Smooth muscle cell (in vitro differentiated cells): ENCODE data around the gene LRRC1. TPM values are rescaled to one million over a fixed set of nuclear protein-coding genes. Genes with fewer than 3 reads are reported as not detected.

Experiments used
- DNase-seq: peaks from one replicate; lab custom pipeline; 2025; ENCODE audit not compliant: unreplicated experiment; lab: John Stamatoyannopoulos, UW
- H2AFZ ChIP-seq: fragments of 200-600 bp; sonication (generic); 2 replicates; pipeline ENCODE4 v1.6.0; 2016; ENCODE audit warnings: antibody characterized with exemption, low read depth, mild to moderate bottlenecking
- H3F3A ChIP-seq: fragments of 200-600 bp; sonication (generic); 2 replicates; pipeline ENCODE4 v1.6.0; 2017; ENCODE audit warnings: antibody characterized with exemption, low read depth
- H3K27ac ChIP-seq: fragments of 200-600 bp; sonication (generic); 2 replicates; pipeline ENCODE4 v1.5.1; 2016; ENCODE audit warnings: low read depth, mild to moderate bottlenecking
- H3K27me3 ChIP-seq: fragments of 200-600 bp; sonication (generic); 2 replicates; pipeline ENCODE4 v1.6.1; 2016; ENCODE audit warnings: low read depth, mild to moderate bottlenecking
- H3K36me3 ChIP-seq: fragments of 200-600 bp; sonication (generic); 2 replicates; pipeline ENCODE4 v1.5.1; 2016; ENCODE audit warnings: low read depth
- H3K4me1 ChIP-seq: fragments of 200-600 bp; sonication (generic); 2 replicates; pipeline ENCODE4 v1.5.1; 2016; ENCODE audit warnings: low read depth
- H3K4me2 ChIP-seq: fragments of 200-600 bp; sonication (generic); 2 replicates; pipeline ENCODE4 v1.6.0; 2016; ENCODE audit warnings: mild to moderate bottlenecking
- H3K4me3 ChIP-seq: fragments of 200-600 bp; sonication (generic); 2 replicates; pipeline ENCODE4 v1.5.1; 2016; ENCODE audit warnings: mild to moderate bottlenecking
- H3K79me2 ChIP-seq: fragments of 200-600 bp; sonication (generic); 2 replicates; pipeline ENCODE4 v1.6.0; 2016; ENCODE audit warnings: low read depth, mild to moderate bottlenecking
- H3K9ac ChIP-seq: fragments of 200-600 bp; sonication (generic); 2 replicates; pipeline ENCODE4 v1.6.0; 2016; ENCODE audit warnings: low read depth
- H3K9me3 ChIP-seq: fragments of 200-600 bp; sonication (generic); replicated peaks from 2 replicates; pipeline ENCODE4 v1.5.1; 2016; ENCODE audit warnings: low read depth
- H4K20me1 ChIP-seq: fragments of 200-600 bp; sonication (generic); 2 replicates; pipeline ENCODE4 v1.6.0; 2016; ENCODE audit warnings: low read depth
- WGBS: methylation state at CpG from one replicate; pipeline ENCODE4 v1.1.7; 2016; ENCODE audit warnings: low lambda C conversion rate; 5-methylcytosine and 5-hydroxymethylcytosine counted together
- polyA plus RNA-seq: library from polyadenylated mRNA; unstranded; fragments of >200 nt; fragmentation: Nextera tagmentation; extraction: Ambion mirVana; gene quantifications from 2 replicates; pipeline ENCODE4 v1.2.1, GENCODE V29; 2016
- total RNA-seq: library from RNA; depleted of rRNA; stranded (reverse); fragments of >200 nt; gene quantifications from 2 replicates; pipeline ENCODE4 v1.2.3, GENCODE V29; 2014
- TF ChIP-seq, protein P1 (sequence below): fragments of 200-600 bp; sonication (generic); IDR thresholded peaks from 2 replicates; pipeline ENCODE4 v1.5.1; 2017; ENCODE audit warnings: borderline replicate concordance, mild to moderate bottlenecking, antibody characterized with exemption; ENCODE audit not compliant: insufficient read depth, poor library complexity, severe bottlenecking

Gene LRRC1
- total and polyA plus RNA-seq, 2 experiments from 2014 or later: 11.8 to 19.9 TPM

DNA sequence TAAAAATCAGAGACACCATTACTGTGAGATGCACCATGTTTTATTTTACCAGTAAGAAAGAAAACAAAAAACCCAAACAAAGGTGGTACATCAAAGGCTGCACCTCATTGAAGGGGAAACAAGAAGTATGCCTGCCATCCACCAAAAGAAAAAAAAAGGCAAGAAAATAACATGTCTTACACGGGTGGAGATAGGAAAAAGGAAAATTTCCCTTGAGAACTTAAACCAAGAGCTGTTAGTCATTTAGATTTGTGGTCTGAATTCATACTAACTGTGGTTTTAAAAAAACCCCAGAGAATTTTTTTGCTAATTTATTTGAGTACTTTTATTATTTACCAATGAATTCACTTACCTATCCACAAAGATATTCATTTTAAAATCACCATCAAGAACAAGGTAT is 144.0 kb downstream of the LRRC1 start:
- no peak overlapping the region for H2AFZ ChIP-seq
- H3K27ac ChIP-seq: no peak overlapping the region
- H3K9me3 ChIP-seq: no peaks in the 10 kb centered on the region
- no peaks in the 10 kb centered on the region for H3K79me2 ChIP-seq
- WGBS: 12% methylated on average over 1 of the region's 1 CpG
- H4K20me1 ChIP-seq: no peaks in the 10 kb centered on the region
- peak overlapping the region; percentile 48 for H3K4me2 ChIP-seq
- no peak overlapping the region for H3K4me3 ChIP-seq
- DNase-seq: no peak
- H3K27me3 ChIP-seq: no peaks in the 10 kb centered on the region
- H3K4me1 ChIP-seq: no peaks in the 10 kb centered on the region
- no peaks in the 10 kb centered on the region for H3F3A ChIP-seq
- TF ChIP-seq, protein P1, sequence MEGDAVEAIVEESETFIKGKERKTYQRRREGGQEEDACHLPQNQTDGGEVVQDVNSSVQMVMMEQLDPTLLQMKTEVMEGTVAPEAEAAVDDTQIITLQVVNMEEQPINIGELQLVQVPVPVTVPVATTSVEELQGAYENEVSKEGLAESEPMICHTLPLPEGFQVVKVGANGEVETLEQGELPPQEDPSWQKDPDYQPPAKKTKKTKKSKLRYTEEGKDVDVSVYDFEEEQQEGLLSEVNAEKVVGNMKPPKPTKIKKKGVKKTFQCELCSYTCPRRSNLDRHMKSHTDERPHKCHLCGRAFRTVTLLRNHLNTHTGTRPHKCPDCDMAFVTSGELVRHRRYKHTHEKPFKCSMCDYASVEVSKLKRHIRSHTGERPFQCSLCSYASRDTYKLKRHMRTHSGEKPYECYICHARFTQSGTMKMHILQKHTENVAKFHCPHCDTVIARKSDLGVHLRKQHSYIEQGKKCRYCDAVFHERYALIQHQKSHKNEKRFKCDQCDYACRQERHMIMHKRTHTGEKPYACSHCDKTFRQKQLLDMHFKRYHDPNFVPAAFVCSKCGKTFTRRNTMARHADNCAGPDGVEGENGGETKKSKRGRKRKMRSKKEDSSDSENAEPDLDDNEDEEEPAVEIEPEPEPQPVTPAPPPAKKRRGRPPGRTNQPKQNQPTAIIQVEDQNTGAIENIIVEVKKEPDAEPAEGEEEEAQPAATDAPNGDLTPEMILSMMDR: no peak
- H3K9ac ChIP-seq: no peak overlapping the region
- H3K36me3 ChIP-seq: no peaks in the 10 kb centered on the region

DNA sequence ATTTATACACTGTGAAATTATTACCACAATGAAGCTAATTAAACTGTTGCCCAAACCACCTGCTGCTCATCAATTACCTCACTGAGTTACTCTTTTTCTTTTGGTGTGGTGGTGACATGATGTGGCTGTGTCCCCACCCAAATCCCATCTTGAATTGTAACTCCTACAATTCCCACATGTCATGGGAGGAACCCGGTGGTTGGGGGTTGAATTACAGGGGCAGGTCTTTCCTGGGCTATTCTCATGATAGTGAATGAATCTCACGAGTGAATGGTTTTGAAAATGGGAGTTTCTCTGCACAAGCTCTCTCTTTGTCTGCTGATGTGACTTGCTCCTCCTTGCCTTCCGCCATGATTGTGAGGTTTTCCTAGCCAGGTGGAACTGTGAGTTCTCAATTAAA is 145.0 kb downstream of the LRRC1 start:
- Histone ChIP-seq H3K4me2 (no peak overlapping the region), H3F3A (no peaks in the 10 kb centered on the region), H4K20me1 (no peaks in the 10 kb centered on the region), H3K27me3 (no peaks in the 10 kb centered on the region), H3K9me3 (no peaks in the 10 kb centered on the region), H3K4me1 (no peaks in the 10 kb centered on the region), H2AFZ (no peak overlapping the region), H3K4me3 (no peak overlapping the region), H3K27ac (no peak overlapping the region), H3K9ac (no peak overlapping the region), H3K36me3 (no peaks in the 10 kb centered on the region), H3K79me2 (no peaks in the 10 kb centered on the region)
- TF ChIP-seq, protein P1: no peak
- no peak for DNase-seq
- WGBS: 91% methylated on average over 3 of the region's 3 CpGs

DNA sequence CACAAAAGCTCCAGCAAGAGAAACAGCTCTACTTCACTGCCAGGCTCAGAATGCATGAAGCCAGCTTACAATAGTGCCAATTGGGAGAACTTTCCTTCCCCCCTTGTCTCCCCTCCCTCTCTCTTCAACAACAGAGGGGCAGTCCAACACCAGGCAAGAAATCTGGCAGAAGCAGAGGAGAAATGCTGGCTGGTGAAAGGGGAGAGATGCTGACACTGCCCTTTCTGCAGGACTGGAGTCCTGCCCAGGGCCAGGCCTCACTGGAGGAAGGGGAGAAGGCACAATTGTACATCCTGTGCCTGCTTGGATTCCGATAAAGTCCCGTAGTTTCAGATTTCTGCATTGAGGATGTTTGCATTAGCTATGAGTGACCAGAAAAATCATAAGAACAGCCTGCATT is 148.6 kb downstream of the LRRC1 start:
- no peak overlapping the region for H3K4me2 ChIP-seq
- H2AFZ ChIP-seq: no peak overlapping the region
- no peak overlapping the region for H3K27ac ChIP-seq
- TF ChIP-seq, protein P1: no peak
- H3K9me3 ChIP-seq: no peaks in the 10 kb centered on the region
- H3K36me3 ChIP-seq: no peaks in the 10 kb centered on the region
- no peak overlapping the region for H3K4me3 ChIP-seq
- WGBS: 79% methylated on average over 2 of the region's 2 CpGs
- no peak for DNase-seq
- H3F3A ChIP-seq: no peaks in the 10 kb centered on the region
- H4K20me1 ChIP-seq: no peaks in the 10 kb centered on the region
- no peaks in the 10 kb centered on the region for H3K79me2 ChIP-seq
- no peaks in the 10 kb centered on the region for H3K27me3 ChIP-seq
- no peaks in the 10 kb centered on the region for H3K4me1 ChIP-seq
- H3K9ac ChIP-seq: no peak overlapping the region

DNA sequence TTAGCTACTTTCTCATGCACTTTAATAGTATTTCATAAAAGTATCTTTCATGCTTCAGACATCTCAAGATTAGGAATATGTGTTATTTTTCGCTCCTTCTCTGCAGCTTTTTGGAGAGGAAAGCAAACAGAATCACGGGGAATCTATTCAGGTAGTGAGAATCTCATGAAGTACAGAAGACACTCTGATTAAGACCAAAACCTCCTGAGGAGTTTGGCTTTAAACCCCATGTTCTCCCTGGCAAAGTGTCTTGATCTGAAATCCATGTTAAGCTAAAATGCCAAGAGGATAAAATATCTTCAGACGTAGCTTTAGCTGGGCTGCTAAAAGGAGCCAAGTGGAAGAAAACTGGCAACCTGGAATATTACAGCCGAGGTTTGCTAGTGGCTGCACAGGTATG is 149.3 kb downstream of the LRRC1 start:
- Histone ChIP-seq H3K4me2 (no peak overlapping the region), H3K79me2 (no peaks in the 10 kb centered on the region), H3K4me3 (no peak overlapping the region), H2AFZ (no peak overlapping the region), H3K4me1 (no peaks in the 10 kb centered on the region), H3K27ac (no peak overlapping the region), H3K9ac (no peak overlapping the region), H4K20me1 (no peaks in the 10 kb centered on the region), H3K9me3 (no peaks in the 10 kb centered on the region), H3F3A (no peaks in the 10 kb centered on the region), H3K36me3 (no peaks in the 10 kb centered on the region), H3K27me3 (no peaks in the 10 kb centered on the region)
- WGBS: 85% methylated on average over 4 of the region's 4 CpGs
- no peak for DNase-seq
- TF ChIP-seq, protein P1: no peak
